GM18873 (cell line): Measurements from ENCODE around the gene PSG11.
"Not testable (repeated sequence)": the region's sequence is repeated elsewhere in the genome, so short reads cannot be mapped to it uniquely, and the experiment has no call there.

Experiments used
- ATAC-seq: cut with Tn5 transposase; IDR thresholded peaks from one replicate; pipeline ENCODE4 v1.9.1; 2021; ENCODE audit warnings: mild to moderate bottlenecking, moderate library complexity, moderate number of reproducible peaks; ENCODE audit not compliant: unreplicated experiment, low FRiP score

PSG11 gene

DNA sequence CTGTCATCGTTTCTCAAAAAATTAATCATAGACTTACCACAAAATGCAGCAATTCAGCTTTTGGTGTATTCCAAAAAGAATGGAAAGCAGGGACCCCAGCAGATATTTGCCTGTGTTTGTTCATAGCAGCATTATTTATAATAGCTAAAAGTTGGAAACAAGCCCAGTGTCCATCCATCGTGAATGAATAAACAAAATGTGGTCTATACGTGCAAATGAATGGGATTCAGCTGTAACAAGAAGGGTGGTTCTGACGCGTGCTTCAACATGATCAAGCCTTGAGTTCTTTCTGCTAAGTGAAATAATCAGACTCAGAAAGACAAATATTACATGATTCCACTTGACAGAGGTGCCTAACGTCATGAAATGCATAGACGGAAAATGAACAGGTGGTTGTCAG is 36.4 kb downstream of the PSG11 start:
- no peak for ATAC-seq

DNA sequence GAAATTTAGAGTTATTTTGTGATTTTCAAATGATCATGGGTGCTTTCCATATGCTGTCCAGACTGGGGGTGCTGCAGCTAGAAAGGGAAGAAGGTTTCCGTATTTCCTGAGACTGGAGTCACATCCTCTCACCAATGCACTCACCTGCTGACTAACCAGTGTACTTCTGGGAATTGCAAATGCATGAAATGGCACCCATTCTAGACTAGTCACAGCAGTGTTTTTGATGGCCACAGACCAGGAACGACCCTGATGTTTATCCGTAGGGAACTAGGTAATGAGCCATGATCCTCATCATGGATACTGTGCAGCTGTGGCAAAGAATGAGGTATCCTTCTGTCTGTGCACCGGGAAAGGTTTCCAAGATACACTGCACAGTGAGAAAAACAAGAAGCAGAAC is 37.1 kb downstream of the PSG11 start:
- not testable (repeated sequence) for ATAC-seq

DNA sequence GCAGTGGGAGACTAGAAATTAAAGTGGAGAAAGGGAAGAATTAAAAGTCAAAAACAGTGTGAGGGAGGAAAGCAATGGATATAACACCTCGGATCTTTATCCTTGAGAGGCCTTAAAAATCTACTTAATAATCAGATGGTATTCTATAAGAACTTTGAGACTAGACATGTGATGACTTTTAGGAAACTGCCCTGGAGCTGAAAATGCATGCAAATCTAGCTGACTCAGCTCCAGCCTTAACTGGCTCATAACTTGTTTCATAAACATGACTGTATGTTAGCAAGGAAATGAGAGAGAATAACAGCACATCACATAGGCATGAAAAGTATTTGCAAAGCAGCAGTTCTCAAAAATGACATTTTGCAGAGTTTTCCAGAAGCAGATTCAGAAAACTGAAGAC is 38.1 kb downstream of the PSG11 start:
- not testable (repeated sequence) for ATAC-seq

DNA sequence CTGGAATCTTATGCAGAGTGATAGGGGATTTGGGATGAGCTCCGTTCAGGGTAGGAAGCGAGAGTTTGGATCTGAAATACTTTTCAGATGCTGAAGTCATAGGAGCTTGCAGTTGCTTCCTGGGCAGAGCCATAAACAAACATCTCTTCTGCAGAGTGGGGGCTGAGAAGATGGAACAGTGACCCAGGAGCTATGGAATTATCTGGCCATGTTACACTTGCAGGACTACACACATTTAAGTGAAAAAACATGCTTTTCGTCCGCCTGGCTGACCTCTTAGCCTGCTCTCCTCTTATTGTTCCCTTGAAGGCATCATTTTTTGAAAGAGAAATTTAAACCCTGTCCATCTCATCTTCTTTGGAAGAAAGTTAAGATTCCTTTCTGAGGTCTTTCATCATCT is 40.7 kb downstream of the PSG11 start:
- ATAC-seq, result no peak

DNA sequence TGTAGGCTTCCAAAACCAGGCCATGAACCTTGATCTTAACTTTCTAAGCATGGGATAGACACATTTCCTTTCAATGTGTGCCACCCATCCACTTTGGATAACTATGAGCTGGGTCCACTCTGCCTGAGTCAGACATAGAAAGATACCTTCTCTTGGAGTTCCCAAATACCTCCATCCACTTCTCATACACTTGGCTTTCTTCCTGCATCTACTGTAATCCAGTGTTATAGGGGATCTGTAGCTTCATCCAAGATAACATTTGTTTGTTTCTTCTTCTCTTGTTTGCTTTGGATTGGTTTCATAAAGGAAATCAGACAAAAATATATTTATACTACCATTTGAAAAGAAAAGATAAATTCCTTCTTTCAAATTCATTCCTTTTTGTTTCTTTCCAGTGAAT is 44.2 kb downstream of the PSG11 start:
- not testable (repeated sequence) for ATAC-seq

DNA sequence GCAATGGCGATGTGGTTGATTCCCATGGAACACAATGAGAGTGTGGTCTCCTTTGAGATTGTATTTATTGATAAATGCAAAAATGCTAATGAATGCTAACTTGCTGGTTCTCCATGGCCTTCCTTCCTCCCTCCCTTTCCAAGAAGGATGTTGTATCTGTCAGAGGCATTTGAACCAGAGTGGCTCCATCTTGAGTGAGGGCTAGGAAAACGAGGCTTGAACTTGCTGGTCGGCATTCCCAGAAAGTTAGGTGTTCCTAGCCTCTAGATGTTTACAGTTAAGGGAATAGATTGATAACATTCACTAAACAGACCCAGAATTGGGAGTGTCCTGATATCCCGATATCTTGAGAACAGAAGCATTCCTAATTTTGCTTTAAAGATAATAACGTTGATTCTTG is 54.8 kb downstream of the PSG11 start:
- ATAC-seq, result not testable (repeated sequence)

DNA sequence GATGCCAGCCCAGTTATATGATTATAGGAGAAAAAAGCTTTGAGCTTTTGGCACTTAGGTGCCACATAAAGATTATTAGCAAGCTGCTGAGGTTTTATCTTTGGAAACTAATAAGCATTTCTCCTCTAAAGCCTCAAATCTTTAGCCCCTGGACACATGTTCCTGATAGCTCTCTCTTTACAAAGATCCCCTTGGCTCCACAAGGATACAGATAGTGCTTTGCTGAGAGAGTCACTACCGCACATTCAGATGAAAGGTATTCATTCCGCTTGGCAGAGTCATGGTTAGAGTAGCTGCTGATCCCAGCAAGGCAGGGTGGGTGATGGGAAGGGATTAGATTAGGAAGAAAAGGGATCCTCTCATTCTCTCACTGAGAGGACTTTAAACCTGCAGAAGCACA is 61.1 kb downstream of the PSG11 start:
- ATAC-seq, result no peak

DNA sequence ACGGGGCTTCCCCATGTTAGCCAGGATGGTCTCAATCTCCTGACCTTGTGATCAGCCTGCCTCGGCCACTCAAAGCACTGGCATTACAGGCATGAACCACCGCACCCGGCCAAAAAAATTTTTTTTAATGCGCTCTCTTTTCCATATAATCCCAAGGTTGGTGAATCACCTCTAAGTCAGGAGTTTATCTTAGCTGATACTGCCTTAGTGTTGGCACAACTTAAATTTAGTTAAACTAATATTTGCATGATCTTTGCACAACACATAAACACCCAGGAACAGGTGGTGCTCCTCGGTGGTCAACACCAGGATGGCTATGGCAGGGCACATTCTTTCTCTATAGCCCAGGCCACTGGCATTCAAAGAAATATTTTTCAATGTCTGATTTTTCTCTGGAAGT is 65.2 kb downstream of the PSG11 start:
- no peak for ATAC-seq
